NK-92 treated with Interleukin-12 subunit alpha and Interleukin-12 subunit beta, amount 100 ng/mL, for 24 hours (cell line): ENCODE measurements around the gene GORASP1.

Experiments
- DNase-seq: peaks from one replicate; lab custom pipeline; 2025; lab: John Stamatoyannopoulos, UW

GORASP1 gene

DNA sequence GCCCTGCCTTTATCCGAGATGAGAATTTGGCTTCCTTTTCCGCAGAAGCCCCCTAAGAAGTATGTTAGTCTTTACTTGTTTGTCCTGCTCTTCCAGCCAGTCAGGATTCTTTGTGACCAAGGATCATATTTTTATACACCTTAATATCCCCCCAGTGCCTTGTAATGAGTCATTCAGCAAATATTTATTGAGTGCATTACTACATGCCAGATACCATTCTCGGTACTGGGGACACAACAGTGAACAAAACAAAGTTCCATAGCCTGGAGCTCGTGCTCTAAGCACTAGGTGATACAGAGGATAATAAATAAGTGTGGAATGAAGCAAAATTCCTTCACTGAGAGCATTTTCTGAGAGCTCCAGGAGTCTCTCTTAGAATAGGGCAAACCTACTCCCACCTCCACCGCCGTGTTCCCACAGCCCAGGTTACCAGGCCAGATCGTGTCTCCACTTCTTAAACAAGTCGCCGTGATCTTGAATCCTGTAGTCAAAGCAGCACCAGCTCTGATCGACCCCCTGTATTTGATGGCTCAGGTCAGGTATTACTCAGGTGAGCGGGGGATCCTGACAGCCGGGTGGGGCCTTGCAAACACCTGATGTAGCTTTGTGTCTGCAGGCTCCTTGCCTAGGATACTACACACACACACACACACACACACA lies 18.5 kb upstream of the GORASP1 start:
- DNase-seq, result no peak

DNA sequence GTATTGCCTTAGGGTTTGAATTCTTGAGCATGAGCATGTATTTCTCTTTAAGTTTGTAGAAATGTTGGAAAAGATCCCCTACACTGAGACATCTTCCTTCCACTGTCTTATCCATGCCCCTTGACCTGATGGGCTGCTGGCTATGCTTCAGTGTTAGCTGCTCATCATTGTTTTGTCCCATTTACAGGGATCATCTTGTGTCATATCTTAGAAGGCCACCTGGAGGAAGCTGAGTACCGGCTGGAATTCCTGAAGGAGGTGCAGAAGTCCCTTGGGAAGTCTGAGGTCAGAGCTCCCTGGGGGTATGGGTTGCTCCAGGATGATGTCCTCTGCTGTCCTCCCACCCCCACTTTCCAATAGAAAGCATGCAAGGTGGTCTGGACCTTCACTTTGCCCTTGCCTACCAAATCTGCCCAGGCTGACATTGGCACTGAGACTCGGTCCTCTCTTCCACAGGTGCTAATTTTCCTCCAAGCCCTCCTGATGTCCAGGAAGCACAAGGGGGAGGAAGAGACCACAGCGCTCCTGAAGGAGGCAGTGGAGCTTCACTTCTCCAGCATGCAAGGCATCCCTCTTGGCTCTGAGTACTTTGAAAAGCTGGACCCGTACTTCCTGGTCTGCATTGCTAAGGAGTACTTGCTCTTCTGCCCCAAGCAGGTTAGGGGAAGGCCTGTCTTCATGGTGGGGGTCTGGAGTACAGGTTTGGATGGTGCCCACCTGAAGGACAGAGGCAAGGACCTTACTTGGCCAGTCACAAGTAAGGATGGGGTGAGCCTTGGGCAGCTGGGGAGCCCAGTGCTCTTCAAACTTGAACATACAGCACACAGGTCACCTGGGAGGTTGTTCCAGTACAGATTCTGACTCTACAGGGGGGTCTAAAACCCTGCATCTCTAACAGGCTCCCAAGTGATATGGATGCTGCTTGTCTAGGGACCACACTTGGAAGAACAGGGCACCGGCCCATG lies 17.7 kb upstream of the GORASP1 start:
- no peak for DNase-seq

DNA sequence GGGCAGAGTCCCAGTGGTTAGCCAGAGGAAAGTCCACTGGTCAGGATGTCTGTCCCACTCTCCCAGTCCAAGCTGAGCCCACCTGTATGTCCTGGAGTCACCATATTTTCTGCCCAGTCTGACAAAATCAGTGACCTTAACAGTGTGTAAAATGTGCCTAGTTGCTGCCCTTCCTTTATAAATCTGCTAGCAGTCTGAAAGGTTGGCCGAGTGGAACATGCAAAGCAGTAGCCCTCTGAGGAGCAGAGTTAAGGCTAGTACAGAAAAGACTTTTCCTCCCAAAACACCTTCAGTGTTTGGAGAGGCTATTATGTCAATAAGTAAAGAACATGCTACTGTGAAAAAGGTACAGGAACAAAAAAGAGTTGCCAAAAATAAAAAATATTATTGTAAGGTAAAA lies 15.4 kb upstream of the GORASP1 start:
- DNase-seq, result no peak

DNA sequence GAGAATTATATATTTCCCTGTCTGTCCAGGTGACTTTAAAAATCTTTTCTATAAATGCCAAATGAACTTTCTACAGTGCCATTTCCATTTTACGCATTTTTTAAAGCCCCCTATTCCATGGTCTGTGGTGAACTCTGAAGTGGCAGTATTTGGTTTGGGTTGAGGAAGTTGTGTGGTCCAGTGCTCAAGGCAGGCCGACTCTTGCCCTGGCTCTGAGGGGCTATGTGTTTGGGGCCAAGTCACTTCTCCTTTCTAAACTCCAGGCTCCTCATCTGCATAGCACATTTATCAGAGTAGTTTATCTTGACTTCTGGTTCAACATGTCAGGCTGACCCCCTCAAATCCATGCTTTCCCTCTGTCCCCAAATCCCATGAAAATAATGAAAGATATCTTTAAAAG lies 14.2 kb upstream of the GORASP1 start:
- no peak for DNase-seq

DNA sequence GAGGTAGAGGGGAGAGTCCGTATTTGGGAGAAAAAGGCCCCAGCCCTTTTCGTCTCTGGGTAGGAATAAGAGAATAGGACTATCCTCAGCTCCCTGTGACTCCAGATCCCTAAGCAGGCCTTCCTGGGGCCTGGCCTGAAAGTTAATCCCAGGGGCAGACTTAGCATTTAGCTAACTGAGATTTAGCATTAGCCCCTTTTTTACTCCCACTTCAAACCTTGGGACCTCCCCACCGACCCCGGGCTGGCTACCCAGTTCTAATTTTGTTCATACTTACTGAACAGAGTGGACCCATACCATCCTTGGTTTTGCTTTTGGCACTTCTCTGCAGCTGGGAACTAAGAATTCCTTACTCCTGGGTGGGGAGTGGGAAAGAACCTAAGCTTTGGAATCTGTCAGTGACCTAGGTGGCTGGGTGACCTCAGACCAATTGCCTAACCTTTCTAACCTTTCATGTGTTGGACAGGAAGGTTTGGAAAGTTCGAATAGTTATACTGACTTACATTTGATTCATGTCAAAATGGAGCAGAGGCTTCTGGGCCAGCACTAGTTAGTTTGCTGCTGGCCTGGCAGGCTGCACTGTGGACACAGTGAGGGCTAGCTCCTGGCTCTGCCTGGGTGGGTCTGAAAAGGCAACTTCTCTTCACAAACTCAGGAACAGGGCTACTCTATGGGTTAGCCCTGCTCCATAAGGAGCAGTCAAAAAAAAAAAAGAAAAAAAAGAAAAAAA lies 11.7 kb upstream of the GORASP1 start:
- no peak for DNase-seq

DNA sequence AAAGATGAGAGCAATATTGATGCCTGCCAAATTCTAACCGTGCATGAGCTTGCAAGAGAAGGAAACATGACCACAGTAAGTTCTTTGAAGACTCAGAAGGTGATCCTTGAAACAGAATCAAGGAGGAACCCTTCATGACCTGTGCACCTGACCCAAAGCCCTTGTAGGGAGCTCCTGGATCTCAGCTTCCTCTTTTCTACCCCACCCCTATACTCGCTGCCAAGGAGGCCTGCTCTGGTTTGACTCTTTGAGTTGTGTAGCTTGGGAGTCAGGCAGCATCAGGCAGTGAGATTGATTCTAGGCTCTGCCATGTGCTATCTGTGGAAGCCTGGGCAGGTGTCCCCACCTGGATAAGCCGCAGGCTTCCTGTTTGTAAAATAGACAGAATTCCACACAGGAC lies 10.7 kb upstream of the GORASP1 start:
- DNase-seq, result no peak

DNA sequence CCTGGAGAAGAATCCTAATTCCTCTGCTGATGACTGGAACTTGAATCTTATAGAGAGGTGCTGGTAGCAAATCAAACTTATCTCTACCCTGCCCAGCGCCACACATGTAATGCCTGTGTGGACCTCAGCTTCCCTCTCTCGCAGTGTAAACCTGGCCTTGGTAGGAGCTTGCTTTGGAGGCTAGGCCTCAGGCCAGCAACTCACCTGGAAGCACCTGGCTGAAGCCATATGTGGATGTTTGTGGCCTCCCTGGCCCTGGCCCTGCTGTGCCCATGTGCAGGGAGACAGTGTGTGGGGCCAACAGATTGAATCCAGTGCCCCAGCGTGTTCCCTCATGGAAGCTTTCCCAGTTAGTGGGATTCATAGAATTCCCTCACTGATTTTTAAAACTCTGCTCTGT lies 8.4 kb upstream of the GORASP1 start:
- no peak for DNase-seq

DNA sequence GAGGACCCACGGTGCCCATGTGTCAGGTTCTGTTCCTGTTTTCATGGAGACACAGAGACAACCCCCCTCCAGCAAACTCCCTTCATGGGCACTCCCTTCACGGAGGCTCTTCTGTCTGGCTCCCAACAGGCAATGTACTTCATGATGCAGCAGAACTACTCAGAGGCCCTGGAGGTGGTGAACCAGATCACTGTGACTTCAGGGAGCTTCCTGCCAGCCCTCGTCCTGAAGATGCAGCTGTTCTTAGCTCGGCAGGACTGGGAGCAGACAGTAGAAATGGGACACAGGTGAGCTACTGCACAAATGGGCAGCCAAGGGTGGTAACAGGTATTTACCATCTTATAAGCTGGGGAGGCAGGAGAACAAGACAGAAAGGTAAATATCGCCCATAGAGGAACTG lies 7.0 kb upstream of the GORASP1 start:
- no peak for DNase-seq

DNA sequence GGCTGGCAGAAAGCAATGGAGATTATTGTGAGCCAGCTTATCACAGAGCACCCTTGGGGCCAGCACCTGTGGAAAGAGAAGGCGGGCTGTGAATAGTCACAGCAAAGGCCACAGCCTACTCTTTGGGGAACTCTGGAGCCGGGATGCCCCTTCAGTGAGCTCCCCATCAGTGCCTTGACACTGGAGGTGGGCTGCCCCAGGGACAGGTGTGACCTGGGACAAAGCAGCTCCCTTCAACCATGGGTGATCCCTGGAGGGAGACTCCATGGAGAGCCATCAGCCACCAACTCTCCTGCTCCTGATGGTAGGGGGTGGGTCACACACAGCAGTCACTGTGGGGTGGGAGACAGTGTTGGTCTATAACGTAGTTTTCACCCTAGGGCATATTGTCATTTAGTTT lies 5.9 kb upstream of the GORASP1 start:
- DNase-seq, result no peak

DNA sequence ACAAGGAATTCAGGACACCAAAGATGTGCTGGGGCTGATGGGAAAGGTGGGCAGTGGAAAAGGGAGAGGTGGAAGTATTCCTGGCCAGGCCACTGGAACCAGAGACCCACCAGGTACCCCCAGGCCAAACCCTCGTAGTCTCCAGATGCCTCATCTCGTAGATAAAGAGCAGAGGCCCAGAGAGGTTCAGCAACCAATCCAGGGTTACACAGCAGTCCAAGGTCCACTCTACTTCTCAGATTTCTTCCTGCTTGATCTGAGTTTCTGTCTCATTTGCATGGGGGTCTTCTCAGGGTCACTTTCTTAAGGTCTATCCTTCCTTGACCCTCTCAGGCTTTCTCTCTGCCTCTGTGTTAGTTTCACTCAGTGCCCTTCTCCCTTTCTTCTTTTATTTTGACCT lies 5.1 kb upstream of the GORASP1 start:
- no peak for DNase-seq

DNA sequence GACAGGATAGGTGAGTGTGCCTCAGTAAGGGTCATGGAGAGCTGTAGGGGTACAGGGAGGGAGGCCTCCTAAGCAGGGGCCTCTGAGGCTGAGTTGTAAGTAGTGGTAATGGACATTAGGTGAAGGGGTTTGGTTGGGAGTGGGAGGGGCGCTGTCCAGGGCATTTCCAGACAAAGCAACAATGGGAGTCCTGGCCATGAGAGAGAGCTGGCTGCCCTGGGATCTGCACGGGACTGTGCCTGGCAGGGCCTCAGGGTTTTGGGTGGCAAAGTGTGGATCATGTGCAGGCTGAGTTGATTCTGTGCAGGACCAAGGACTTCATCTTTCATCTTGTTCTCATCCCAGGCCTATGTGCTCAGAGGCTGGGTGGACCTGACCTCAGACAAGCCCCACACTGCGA lies 4.7 kb upstream of the GORASP1 start:
- DNase-seq, result no peak

DNA sequence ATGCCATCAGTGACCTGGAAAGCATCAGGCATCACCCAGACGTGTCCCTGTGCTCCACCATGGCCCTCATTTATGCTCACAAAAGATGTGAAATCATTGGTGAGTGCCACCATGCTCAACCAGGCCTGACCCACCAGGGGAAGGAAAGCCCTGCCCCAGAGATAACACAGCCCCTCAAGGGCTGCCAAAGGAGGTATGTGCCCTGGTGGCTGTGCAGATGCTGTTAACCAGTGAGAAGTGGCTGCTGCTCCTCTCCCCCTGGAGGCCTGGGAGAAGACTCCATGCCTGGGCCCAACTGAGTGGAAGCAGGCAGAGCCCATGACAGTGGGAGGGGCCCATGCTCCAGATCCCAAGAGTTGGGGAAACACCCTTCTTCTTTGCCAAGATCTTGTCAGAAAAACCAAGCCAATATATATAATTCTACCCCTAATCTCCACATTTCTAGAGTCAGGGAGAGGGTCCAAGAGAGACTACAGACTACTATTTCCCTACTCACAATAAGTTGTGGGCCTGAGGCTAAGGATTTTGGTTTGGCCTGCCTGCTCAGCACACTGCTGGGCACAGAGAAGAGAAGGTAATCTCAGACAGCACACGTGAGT lies 2.7 kb upstream of the GORASP1 start:
- DNase-seq, result no peak

DNA sequence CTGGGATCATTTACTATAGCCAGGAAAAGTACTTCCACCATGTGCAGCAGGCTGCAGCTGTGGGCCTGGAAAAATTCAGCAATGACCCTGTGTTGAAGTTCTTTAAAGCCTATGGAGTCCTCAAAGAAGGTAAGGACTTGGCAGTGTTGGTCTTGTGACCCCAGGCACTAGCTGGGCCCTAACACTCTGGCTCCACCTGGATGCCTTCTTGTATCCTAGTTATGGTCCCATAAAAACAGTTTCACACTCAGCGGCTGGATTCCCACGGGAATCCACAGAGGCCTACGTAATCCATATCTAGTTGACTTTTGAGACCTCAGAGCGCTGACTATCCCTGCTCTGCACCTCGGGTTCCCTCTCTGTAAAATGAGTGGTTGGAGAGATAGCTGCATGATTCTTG lies 1.7 kb upstream of the GORASP1 start:
- no peak for DNase-seq

DNA sequence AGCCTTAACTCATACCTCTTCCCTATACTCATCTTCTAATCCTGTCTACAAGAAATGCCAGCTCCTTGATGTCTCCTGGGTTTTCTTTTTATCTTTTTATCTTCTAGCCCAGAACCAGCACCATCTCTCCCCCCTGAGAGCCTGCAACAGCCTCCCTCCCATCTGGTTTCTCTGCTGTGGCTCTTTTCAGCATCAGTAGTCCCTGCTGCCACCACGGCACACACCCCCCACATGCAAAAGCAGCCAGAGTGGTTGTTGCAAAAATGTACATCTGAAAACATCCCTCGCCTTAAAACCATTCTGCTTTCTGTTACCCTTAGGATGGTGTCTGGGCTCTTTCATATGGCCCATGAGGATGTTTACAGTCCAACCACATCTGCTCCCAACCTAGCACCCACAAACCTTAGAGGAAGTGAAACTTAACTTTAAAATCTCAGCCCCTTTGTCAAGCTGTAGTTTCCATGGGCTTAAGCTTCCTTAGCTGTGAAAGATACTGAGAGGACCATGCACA lies 828 bp upstream of the GORASP1 start:
- peak; percentile 21 for DNase-seq

DNA sequence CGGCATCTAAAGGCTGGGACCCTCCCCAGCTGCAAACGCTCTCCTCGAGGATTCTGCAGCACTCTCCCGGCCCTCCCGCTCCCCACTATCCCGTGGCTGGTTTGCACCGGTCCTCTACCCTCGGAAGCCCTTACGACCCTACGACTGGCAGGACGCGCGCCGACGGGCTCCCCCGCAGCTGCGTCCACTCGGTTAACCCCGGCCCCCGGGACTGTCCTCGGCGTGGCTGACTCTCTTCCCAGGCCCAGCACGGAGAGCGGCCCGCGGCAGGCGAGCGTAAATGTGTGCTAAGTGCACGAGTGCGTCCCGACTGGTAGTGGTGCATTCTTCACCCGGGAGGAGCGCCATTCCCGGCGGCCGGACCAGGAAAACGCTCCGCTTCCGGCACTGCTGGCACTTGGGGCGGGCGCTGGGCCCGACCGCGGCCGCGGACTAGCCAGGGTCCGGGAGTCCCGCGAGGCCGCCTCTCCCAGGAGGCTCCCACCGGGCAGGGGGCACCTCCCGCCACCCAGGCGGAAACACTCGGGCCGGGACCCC lies 508 bp downstream of the GORASP1 start:
- no peak for DNase-seq

DNA sequence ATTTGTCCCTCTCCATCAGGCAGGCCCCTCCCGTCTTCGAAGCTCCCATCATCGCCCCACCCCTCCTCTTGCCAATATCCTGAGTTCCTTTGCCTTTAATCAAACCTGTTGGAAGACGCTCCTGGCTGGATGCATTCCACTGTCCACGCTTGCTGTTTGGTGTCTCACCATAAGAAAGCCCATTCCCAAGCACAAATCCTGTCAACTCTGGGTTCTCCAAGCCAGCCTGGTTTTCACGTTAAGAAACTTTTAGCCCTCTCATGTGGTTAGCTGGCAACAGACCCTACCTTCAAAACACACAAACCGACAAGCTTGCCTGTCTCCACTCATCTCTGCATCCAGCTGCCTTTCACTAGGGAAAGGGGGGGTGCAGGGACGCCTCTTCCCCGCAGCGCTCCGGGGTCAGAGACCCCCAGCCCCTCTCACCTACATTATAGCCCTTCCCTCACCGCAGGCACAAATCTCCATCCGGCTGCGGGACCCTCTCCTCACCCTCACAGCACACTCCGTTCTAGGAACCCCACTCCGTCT lies 1.1 kb downstream of the GORASP1 start:
- DNase-seq, result no peak

DNA sequence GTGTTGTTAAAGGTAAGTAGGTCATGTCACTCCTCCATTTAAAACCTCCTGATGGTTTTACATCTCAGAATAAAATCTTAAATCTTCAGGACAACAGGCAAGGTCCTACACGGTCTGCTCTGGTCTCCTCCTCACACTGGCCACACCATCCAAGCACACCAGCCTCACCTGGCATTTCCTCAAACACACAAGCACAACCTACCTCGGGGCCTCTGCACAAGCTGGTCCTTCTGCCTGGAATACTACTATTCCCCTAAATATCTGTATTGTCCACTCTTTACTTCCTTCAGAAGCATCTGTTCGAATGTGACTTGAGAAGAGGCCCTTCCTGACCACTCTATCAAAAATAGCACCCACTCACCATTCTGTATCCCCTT lies 1.8 kb downstream of the GORASP1 start:
- DNase-seq, result no peak

DNA sequence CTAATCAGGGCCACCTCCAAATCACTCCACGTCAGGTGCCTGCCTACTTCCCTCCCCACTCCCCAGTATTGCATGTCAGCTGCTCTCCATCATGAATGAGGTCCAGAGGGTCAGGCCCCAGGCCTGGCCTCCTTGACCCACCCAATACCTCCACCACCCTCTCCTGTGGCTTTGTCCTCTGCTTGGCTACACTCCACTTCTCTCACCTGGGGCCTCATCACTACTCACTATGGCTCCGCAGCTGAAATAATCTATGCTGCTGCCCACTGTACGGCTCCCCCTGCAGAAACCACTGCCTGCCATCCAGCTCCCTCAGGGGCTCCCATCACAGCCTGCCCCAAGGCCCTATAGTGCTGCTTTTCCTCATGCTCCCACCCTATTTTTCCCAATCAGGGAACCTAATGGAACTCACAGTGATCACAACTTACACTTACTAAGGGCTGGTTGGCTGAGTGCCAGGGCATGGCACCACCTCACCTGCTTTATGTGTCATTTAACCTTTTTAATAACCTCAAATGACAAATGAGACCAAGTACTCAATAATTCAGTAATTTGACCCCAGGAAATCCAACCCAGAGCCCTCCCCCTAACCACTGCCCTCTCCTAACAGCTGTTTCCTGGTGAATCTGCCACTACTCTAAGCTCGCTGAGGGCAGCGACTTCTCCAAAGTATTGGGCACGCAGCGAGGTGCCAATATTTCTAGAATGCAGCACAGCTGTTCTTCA lies 2.3 kb downstream of the GORASP1 start:
- DNase-seq, result no peak

DNA sequence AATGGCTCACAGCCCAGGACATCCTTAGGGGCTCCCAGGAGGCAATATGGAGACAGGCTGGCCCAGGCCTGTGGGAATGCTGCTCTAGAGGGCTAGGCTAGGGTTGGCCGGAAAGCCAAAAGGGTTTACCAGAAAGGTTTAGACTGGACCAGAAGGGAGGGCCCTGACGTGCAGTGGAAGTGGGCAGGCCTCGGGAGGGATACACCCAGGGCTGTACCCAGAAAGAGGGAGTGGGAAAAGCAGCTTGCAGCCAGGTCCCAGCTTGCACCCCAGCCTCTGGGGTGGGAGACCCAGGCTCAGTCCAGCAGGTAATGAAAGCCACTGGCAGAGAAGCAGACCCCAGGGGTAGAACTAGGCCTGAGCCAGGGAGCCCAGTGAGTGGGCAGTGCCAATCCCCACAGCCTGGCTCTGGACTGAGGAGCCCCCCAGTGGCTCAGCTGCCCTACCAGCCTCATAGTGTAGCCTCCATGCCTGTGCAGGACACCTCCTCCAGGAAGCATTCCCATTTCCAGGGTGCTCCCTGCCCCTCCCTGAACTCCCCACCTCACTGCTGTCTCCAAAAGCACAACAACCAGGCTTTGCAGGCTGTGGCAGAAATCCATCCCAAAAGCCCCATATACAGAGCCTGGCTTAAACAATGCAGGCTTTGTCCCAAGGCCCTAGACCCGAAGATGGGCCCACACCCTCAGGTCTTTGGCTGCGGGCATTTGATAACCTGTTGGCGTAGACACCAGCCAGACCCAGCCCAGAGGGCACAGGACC lies 3.5 kb downstream of the GORASP1 start:
- DNase-seq, result no peak

DNA sequence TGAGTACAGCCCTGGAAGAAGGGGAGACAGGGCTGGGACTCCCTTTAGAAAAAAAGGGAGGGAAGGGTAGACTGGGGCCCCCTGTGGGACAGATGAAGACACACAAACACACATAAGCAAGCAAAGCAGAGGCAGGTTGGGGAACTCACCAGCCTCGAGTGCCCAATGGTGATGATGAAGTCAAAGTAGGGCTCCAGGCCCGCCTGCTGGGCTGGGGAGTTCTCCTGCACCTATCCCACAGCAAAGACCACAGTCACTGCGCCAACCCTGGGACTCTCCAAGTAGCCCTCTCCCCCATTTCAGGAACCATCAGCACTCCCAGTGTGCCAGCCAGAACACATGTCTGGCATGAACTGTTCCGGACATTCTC lies 4.1 kb downstream of the GORASP1 start:
- DNase-seq, result no peak
